MM.1S (cell line): ENCODE measurements around the gene PYGM.

Experiments used
- DNase-seq: peaks from one replicate; pipeline ENCODE4 v3.0.0-alpha.2; 2015
- H2AFZ ChIP-seq: fragments of 300-600 bp; sonication (generic); 2 replicates; pipeline ENCODE4 v1.6.0; 2016; ENCODE audit warnings: antibody characterized with exemption, low read length
- H3F3A ChIP-seq: fragments of 300-600 bp; sonication (generic); 2 replicates; pipeline ENCODE4 v1.6.1; 2016; ENCODE audit warnings: mild to moderate bottlenecking, antibody characterized with exemption, low read length, moderate library complexity, mixed read lengths; ENCODE audit not compliant: insufficient read depth
- H3K27ac ChIP-seq: fragments of 300-600 bp; sonication (generic); 2 replicates; pipeline ENCODE4 v1.5.1; 2016; ENCODE audit warnings: mild to moderate bottlenecking, low read length
- H3K27me3 ChIP-seq: fragments of 300-600 bp; sonication (generic); replicated peaks from 2 replicates; pipeline ENCODE4 v1.6.0; 2016; ENCODE audit warnings: low read length; ENCODE audit not compliant: insufficient read depth
- H3K36me3 ChIP-seq: fragments of 300-600 bp; sonication (generic); replicated peaks from 2 replicates; pipeline ENCODE4 v1.6.1; 2016; ENCODE audit warnings: mild to moderate bottlenecking, low read length, mixed read lengths; ENCODE audit not compliant: insufficient read depth
- H3K4me1 ChIP-seq: fragments of 300-600 bp; sonication (generic); 2 replicates; pipeline ENCODE4 v1.6.1; 2016; ENCODE audit warnings: low read length, mixed read lengths
- H3K4me2 ChIP-seq: fragments of 300-600 bp; sonication (generic); 2 replicates; pipeline ENCODE4 v1.6.0; 2016; ENCODE audit warnings: low read depth, low read length
- H3K4me3 ChIP-seq: fragments of 300-600 bp; sonication (generic); 2 replicates; pipeline ENCODE4 v1.5.1; 2016; ENCODE audit warnings: low read length, mixed read lengths
- H3K79me2 ChIP-seq: fragments of 300-600 bp; sonication (generic); 2 replicates; pipeline ENCODE4 v1.6.1; 2016; ENCODE audit warnings: mixed run types, low read length, mixed read lengths
- H3K9ac ChIP-seq: fragments of 300-600 bp; sonication (generic); 2 replicates; pipeline ENCODE4 v1.6.1; 2016; ENCODE audit warnings: low read length, mixed read lengths
- H3K9me2 ChIP-seq: fragments of 300-600 bp; sonication (generic); replicated peaks from 2 replicates; pipeline ENCODE4 v1.6.1; 2016; ENCODE audit warnings: mild to moderate bottlenecking, low read length, mixed read lengths; ENCODE audit not compliant: insufficient read depth
- H3K9me3 ChIP-seq: fragments of 300-600 bp; sonication (generic); replicated peaks from 2 replicates; pipeline ENCODE4 v1.6.1; 2016; ENCODE audit warnings: mild to moderate bottlenecking, low read length, mixed read lengths; ENCODE audit not compliant: insufficient read depth
- H4K20me1 ChIP-seq: fragments of 300-600 bp; sonication (generic); 2 replicates; pipeline ENCODE4 v1.6.1; 2016; ENCODE audit warnings: mild to moderate bottlenecking, low read length, moderate library complexity, mixed read lengths; ENCODE audit not compliant: insufficient read depth
- EZH2 ChIP-seq: fragments of 300-600 bp; sonication (generic); optimal IDR thresholded peaks from 2 replicates; pipeline ENCODE3; 2017; ENCODE audit warnings: low read depth, mild to moderate bottlenecking, antibody characterized with exemption, low read length, mixed read lengths
- EZH2phosphoT487 ChIP-seq: fragments of 300-600 bp; sonication (generic); IDR thresholded peaks from 2 replicates; pipeline ENCODE4 v1.6.1; 2018; ENCODE audit warnings: antibody characterized with exemption, low read length
- TF ChIP-seq, protein P1 (sequence below): fragments of 300-600 bp; sonication (generic); IDR thresholded peaks from 2 replicates; pipeline ENCODE4 v1.5.1; 2016; ENCODE audit warnings: antibody characterized with exemption, low read length, mixed read lengths

The PYGM gene

DNA sequence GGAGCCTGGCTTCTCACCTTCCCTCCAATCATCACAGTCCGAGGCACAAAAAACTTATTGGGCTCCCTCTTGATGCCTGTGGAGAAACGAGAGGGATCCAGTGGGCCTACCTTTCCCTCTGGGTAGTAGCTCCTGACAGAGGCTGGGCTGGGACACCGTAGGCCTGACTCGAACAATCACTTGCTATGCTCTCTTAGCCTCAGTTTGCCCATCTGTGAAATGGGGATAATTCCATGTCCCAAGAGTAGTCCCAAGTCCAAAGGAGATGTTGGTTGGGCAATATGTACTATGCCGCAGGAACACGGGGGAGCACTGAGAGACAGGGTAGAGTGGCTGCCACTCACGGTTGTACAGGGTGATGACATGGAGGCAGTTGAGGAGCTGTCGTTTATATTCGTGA is 8.2 kb downstream of the PYGM start:
- H3F3A ChIP-seq: no peaks in the 10 kb centered on the region
- no peak overlapping the region for H3K4me3 ChIP-seq
- no peaks in the 10 kb centered on the region for H3K36me3 ChIP-seq
- H2AFZ ChIP-seq: no peak overlapping the region
- H3K79me2 ChIP-seq: no peaks in the 10 kb centered on the region
- no peaks in the 10 kb centered on the region for H4K20me1 ChIP-seq
- H3K27ac ChIP-seq: no peak overlapping the region
- no peaks in the 10 kb centered on the region for H3K9me2 ChIP-seq
- H3K4me2 ChIP-seq: no peak overlapping the region
- H3K4me1 ChIP-seq: no peaks in the 10 kb centered on the region
- peaks cover 19% of the 10 kb centered on the region for H3K27me3 ChIP-seq
- TF ChIP-seq, protein P1, sequence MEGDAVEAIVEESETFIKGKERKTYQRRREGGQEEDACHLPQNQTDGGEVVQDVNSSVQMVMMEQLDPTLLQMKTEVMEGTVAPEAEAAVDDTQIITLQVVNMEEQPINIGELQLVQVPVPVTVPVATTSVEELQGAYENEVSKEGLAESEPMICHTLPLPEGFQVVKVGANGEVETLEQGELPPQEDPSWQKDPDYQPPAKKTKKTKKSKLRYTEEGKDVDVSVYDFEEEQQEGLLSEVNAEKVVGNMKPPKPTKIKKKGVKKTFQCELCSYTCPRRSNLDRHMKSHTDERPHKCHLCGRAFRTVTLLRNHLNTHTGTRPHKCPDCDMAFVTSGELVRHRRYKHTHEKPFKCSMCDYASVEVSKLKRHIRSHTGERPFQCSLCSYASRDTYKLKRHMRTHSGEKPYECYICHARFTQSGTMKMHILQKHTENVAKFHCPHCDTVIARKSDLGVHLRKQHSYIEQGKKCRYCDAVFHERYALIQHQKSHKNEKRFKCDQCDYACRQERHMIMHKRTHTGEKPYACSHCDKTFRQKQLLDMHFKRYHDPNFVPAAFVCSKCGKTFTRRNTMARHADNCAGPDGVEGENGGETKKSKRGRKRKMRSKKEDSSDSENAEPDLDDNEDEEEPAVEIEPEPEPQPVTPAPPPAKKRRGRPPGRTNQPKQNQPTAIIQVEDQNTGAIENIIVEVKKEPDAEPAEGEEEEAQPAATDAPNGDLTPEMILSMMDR: no peak
- TF ChIP-seq EZH2: no peak
- no peak for TF ChIP-seq EZH2phosphoT487
- DNase-seq: no peak
- H3K9ac ChIP-seq: no peak overlapping the region
- H3K9me3 ChIP-seq: no peaks in the 10 kb centered on the region

DNA sequence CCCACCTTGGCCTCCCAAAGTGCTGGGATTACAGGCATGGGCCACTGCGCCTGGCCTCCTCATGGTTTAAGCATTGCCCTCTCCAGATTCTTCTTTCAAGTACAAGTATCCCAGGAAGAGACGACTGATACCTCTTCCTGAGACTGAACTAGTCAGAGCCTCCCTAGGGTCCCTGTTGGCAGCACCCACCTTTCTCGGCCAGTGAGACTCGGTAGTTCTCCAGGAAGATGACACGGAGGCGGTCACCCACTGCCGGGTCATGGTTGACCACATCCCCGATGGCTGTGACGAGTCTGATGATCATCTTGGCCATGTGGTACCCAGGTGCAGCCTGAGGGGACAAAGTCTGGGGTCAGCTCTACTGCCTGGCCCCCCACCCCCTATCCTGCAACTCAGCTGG is 8.6 kb downstream of the PYGM start:
- H3K4me3 ChIP-seq: no peak overlapping the region
- no peaks in the 10 kb centered on the region for H3K9me2 ChIP-seq
- H3F3A ChIP-seq: no peaks in the 10 kb centered on the region
- TF ChIP-seq, protein P1: no peak
- no peak for TF ChIP-seq EZH2
- TF ChIP-seq EZH2phosphoT487: no peak
- H3K9ac ChIP-seq: no peak overlapping the region
- H3K27me3 ChIP-seq: peaks cover 23% of the 10 kb centered on the region
- H3K4me2 ChIP-seq: no peak overlapping the region
- H3K4me1 ChIP-seq: no peaks in the 10 kb centered on the region
- no peaks in the 10 kb centered on the region for H3K9me3 ChIP-seq
- H2AFZ ChIP-seq: no peak overlapping the region
- no peaks in the 10 kb centered on the region for H3K36me3 ChIP-seq
- no peaks in the 10 kb centered on the region for H3K79me2 ChIP-seq
- no peak overlapping the region for H3K27ac ChIP-seq
- no peaks in the 10 kb centered on the region for H4K20me1 ChIP-seq
- DNase-seq: no peak

DNA sequence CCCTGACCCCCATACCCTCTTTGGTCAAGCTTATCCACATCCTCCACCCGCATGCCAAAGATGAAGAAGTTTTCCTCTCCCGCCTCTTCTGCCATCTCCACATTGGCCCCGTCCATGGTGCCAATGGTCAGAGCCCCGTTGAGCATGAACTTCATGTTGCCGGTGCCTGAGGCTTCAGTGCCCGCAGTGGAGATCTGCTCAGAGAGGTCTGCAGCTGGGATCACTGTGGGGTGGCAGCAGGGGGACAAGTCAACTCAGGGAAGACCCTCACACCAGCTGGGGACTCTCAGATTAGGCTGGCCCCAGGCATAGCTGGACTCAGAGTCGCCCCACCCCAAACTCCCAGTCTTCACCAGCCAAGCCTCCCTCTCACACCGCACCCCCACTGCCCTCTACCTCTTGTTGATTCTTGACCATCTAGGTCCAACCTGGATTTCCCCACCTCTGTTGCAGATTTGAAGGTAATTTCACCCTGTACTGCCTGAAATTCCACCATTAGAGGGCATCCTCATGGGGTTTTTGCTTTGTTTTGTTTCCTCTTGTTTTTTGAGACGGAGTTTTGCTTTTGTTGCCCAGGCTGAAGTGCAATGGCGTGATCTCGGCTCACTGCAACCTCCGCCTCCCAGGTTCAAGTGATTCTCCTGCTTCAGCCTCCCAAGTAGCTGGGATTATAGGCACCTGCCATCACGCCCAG is 9.3 kb downstream of the PYGM start:
- Histone ChIP-seq H3K4me1 (0 out of 2 replicates have a peak, but pooled peaks cover 4% of the 10 kb centered on the region), H4K20me1 (no peaks in the 10 kb centered on the region), H3F3A (no peaks in the 10 kb centered on the region), H3K9ac (no peak overlapping the region), H2AFZ (no peak overlapping the region), H3K4me2 (no peak overlapping the region), H3K79me2 (no peaks in the 10 kb centered on the region), H3K4me3 (no peak overlapping the region), H3K27ac (no peak overlapping the region), H3K9me3 (no peaks in the 10 kb centered on the region), H3K36me3 (no peaks in the 10 kb centered on the region), H3K9me2 (no peaks in the 10 kb centered on the region), H3K27me3 (peaks cover 30% of the 10 kb centered on the region)
- no peak for DNase-seq
- TF ChIP-seq, protein P1: 0 out of 2 replicates have a peak, but pooled peaks have one; percentile 5
- TF ChIP-seq EZH2 (no peak), EZH2phosphoT487 (no peak)
